Esophagus muscularis mucosa (tissue), 4 donors: ENCODE data around the gene PCDHGB6.

Experiments used
- CTCF ChIP-seq, 3 experiments: fragments of 200-600 bp in 2 of 3; fragments of 450-650 bp in 1 of 3; sonication (generic) in 2 of 3; IDR thresholded peaks; one replicate each; pipeline ENCODE4 v1.5.1; 2017 to 2019; ENCODE audit warnings: antibody characterized with exemption in 3 of 3, mild to moderate bottlenecking in 2 of 3, moderate library complexity in 1 of 3
- EP300 ChIP-seq: sonication (generic); formaldehyde crosslinking; IDR thresholded peaks from one replicate; pipeline ENCODE4 v1.6.1; 2017; ENCODE audit warnings: antibody characterized with exemption
- POLR2AphosphoS5 ChIP-seq, 2 donors: sonication (generic); formaldehyde crosslinking; IDR thresholded peaks; one replicate each; pipeline ENCODE4 v1.6.1; 2017; ENCODE audit warnings: antibody characterized with exemption in 2 of 2

- TF ChIP-seq EP300 (no peak), CTCF (IDR thresholded peaks at IDR 0.05) (no peak), POLR2AphosphoS5 (IDR thresholded peaks at IDR 0.05) (no peak)
Measured at GRCh38 chr5:141434006-141434405, 26.2 kb downstream of the PCDHGB6 start.
